Stimulated activated naive CD4-positive, alpha-beta T cell treated with Interleukin-2 at 50 U/mL for 16 hours (primary cell): ENCODE measurements around the gene GXYLT1.
"Not testable (repeated sequence)": the region's sequence is repeated elsewhere in the genome, so short reads cannot be mapped to it uniquely, and the experiment has no call there.

Experiments
- DNase-seq: peaks from one replicate; lab custom pipeline; 2025; lab: John Stamatoyannopoulos, UW

Gene GXYLT1

GRCh38 chr12:42145197-42145549 is 499 bp upstream of the GXYLT1 start:
- DNase-seq, result no peak

GRCh38 chr12:42144158-42144407 is 591 bp downstream of the GXYLT1 start:
- DNase-seq, result no peak

- no peak for DNase-seq
These were observed 1.1 kb downstream of the GXYLT1 start for GRCh38 chr12:42143452-42144157.

- DNase-seq, result no peak
These were observed 2.6 kb downstream of the GXYLT1 start for GRCh38 chr12:42141981-42142606.

- DNase-seq, result no peak
These were observed 3.8 kb downstream of the GXYLT1 start for GRCh38 chr12:42140901-42141300.

- no peak for DNase-seq
These were observed 9.3 kb downstream of the GXYLT1 start for GRCh38 chr12:42135259-42135814.

- no peak for DNase-seq
These were observed 13.8 kb downstream of the GXYLT1 start for GRCh38 chr12:42130672-42131402.

GRCh38 chr12:42129595-42130204 is 15.0 kb downstream of the GXYLT1 start:
- no peak for DNase-seq

GRCh38 chr12:42128888-42129287 is 15.8 kb downstream of the GXYLT1 start:
- DNase-seq, result no peak

GRCh38 chr12:42128327-42128726 is 16.3 kb downstream of the GXYLT1 start:
- no peak for DNase-seq

- DNase-seq, result no peak
These were observed 17.7 kb downstream of the GXYLT1 start for GRCh38 chr12:42126963-42127362.

- DNase-seq, result no peak
These were observed 19.3 kb downstream of the GXYLT1 start for GRCh38 chr12:42125388-42125767.

- DNase-seq, result no peak
These were observed 19.8 kb downstream of the GXYLT1 start for GRCh38 chr12:42124764-42125387.

GRCh38 chr12:42119085-42119633 is 25.5 kb downstream of the GXYLT1 start:
- DNase-seq, result no peak

GRCh38 chr12:42118136-42118879 is 26.4 kb downstream of the GXYLT1 start:
- no peak for DNase-seq

GRCh38 chr12:42109031-42109430 is 35.6 kb downstream of the GXYLT1 start:
- DNase-seq, result no peak

- DNase-seq, result not testable (repeated sequence)
These were observed 37.9 kb downstream of the GXYLT1 start for GRCh38 chr12:42106791-42107190.

- DNase-seq, result no peak
These were observed 39.9 kb downstream of the GXYLT1 start for GRCh38 chr12:42104784-42105183.

GRCh38 chr12:42104087-42104486 is 40.6 kb downstream of the GXYLT1 start:
- no peak for DNase-seq

GRCh38 chr12:42103155-42103554 is 41.5 kb downstream of the GXYLT1 start:
- DNase-seq, result no peak

GRCh38 chr12:42102720-42103119 is 42.0 kb downstream of the GXYLT1 start:
- no peak for DNase-seq
